Adipose tissue (tissue), 3 donors: ENCODE data around the gene COPG2. TPM values are rescaled to one million over a fixed set of nuclear protein-coding genes. Genes with fewer than 3 reads are reported as not detected.

ENCODE experiments used
- polyA plus RNA-seq, 3 donors: library from polyadenylated mRNA; stranded (reverse); fragments of 200-250 nt; gene quantifications; one replicate each; pipeline ENCODE4 v1.2.3, GENCODE V29; 2013
- donor health status: healthy with polysubstance abuse.
- donor health status: Bipolar disorder and iron deficiency.
- donor health status: healthy.

Gene COPG2
- polyA plus RNA-seq, 3 donors = 6.5 to 12.3 (median 8.9) TPM

Other genes with a start within 250 kb of the COPG2 start
- gene CEP41, start 227.7 kb downstream of the COPG2 start, polyA plus RNA-seq = 1 to 10 TPM; 4.0 to 6.2 (median 5.6) TPM
- 100 to 1,000 TPM in 2 of 3 donors, 10 to 100 TPM in 1; 28.5 to 410 (median 177) TPM for gene MEST, start 176.7 kb downstream of the COPG2 start, polyA plus RNA-seq
- gene TSGA13, start 17.8 kb upstream of the COPG2 start, polyA plus RNA-seq = not detected
- gene KLF14, start 65.5 kb upstream of the COPG2 start, polyA plus RNA-seq = 1 to 10 TPM in 1 of 3 donors, under 1 TPM in 2; 0.31 to 1.6 (median 0.45) TPM